Stimulated activated CD4-positive, alpha-beta T cell treated with anti-CD3 and anti-CD28 coated beads, Interleukin-2, amount 100 ng/mL, for 4 hours (primary cell): ENCODE results near the gene PCYT2.
"Not testable (repeated sequence)": the region's sequence is repeated elsewhere in the genome, so short reads cannot be mapped to it uniquely, and the experiment has no call there.

ENCODE experiments used
- DNase-seq: peaks from one replicate; pipeline ENCODE4 v3.0.0-alpha.2; 2020; ENCODE audit warnings: low read depth

PCYT2 gene

DNA sequence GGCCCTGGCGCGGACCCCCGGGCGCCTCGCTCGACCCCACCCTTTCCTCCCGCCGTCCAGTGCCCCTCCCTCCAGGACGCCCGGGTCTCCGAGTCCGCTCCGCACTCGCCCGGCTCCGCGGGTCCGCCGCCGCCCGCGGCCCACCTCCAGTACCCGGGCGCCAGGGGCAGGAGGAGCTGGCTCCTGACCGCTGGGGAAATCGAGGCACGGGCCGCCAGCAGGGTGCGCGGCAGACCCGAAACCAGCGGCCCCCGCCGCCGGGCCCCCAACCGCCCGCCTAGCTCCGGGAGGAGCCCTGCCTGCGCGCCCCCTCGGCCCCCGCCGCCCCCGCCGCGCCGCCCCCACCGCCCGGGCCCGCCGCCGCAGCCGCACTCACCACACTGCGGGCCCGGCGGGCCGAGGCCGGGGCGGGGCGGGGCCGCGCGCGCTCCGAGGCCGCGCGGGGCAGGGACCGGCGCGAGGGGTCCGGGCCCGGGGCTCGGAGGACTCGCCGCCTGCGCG lies 16.0 kb upstream of the PCYT2 start:
- DNase-seq = peak; percentile 38

DNA sequence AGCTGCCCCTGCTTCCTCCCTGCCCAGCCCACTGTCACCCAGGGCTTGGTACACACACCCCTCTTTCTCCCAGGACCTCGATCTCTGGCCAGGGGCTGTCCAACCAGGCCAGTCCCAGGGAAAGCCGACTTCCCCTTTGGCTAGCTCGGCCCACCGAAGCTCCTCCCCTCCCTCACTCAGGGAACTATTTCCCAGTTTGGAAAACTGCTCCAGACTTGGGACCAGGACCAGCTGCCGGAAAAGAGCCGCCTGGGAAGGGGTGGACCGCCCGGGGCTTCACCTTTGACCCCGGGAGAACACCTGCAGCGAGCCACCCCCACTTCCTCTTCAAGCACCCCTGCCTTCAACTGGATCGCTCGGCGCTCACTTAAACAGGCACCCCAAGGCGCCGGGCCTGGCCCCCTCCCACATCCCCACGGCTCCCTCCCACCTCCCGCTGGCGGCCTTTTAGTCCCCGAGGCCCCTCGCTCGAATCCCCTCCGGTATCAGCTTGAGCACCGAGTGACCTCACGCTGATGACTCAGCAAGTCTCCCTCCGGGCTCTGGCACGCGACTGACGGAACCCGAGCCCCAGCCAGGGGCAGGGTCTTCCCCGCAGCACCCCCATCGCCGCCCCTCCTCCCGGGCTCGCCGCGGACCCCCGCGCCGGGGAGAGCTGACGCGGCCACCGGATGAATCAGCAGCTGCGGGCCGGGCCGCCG lies 15.4 kb upstream of the PCYT2 start:
- peak; percentile 66 for DNase-seq

DNA sequence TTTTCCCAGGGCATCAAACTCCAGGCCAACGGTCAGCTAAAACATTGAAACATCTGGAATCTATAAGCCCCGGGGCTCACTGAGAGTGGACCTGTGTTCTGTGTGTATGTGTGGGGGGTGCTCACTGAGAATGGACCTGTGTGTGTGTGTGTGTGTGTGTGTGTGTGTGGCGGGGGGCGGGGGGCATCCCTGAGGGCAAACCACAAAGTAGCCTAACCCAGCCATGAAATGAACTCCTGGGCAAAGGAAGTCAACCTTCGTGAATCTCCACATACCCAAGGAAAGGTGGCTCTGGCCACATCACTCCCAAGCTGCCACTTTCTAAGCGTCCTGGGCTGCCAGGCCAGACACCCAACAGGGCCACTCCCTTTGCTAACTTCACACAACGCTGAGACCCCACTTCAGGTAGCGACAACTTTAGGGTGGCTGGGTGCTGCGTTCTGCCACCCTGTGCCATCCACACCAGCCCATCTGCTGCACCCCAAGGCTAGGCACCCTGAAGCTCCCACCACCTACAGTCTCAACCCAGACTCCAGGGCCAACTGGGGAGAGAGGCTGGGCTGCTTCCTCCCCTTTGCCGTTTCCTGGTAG lies 14.8 kb upstream of the PCYT2 start:
- DNase-seq = no peak

GRCh38 chr17:81924557-81925532 lies 13.6 kb upstream of the PCYT2 start:
- no peak for DNase-seq

DNA sequence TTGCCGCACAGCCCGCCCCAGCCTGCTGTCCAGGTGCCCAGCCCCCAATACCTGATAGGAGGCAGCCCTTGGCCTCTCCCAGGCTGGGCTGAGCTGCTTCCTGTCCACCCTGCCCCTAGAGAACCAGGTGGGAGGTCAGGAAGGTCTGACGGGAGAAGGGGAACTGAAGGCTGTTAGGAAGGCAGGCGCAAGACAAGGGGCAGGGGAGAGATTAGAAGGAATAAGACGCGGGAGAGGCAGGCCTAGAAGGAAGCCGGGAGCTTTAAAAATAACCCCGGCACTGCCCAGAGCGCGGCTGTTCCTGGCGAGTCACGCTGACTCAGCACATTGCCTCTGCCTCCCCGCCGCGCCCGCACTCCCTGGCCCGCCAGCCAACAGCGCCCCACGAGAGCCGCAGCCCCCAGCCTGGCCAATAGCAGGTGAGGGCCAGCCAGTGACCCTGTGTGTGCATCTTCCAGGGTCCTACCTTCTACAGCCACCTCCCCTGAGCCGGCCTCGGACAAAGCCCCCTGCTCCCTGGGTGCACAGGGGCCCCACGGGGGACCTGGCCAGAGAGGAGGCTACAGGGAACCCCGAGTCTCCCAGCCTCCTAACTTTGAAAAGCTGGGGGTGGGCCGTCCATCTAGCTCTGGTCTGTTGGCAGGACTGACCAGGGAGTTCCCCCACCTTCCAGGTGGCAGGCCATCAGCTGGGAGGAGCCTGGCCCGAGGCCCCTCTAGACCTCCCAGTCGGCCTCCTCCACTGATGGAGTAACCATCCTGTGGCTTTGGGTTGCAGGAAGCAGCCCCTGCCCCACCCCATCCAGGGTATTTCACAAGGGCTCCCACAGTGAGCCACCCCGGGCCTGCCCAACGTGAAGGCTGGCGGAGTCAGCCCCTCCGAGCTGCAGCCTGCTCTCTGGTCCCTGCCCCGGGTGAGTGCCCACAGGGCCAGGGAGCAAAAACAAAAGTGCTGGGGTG lies 12.4 kb upstream of the PCYT2 start:
- DNase-seq = no peak

DNA sequence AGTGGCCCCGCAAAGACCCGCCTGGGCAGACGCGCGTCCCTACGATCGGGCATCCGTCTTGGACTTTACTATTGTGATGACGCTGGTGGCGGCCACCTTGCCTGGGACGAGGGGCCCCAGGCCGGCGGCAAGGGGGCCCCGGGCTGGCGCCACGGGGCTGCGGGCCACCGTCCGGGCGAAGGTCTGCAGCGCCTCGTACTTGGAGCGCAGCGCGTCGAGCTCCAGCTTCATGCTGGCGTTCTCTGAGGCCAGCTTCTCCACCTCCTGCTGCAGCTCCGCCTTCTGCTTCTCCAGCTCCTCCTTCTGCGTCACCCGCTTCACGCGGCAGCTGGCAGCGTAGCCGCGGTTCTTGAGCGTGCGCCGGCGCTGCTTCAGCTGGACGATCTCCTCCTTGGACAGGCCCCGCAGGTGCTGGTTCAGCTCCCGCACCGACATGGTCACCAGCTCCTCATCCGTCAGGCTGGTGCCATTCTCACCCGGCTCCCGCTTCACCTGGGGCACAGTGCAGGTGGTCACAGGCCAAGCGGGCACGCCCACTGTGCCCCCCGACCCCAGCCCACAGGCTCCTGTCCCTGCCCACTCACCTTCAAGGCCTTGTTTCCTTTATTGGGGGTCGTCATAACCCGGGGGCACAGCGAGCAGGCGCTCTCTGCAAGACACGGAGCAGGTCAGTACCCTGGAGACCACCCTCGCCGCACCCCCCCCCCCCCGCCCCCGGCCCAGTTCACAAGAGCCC lies 11.5 kb upstream of the PCYT2 start:
- no peak for DNase-seq

GRCh38 chr17:81921996-81922565 lies 10.9 kb upstream of the PCYT2 start:
- DNase-seq = no peak

GRCh38 chr17:81921537-81921862 lies 10.3 kb upstream of the PCYT2 start:
- DNase-seq = no peak

GRCh38 chr17:81920612-81921536 lies 9.7 kb upstream of the PCYT2 start:
- no peak for DNase-seq

DNA sequence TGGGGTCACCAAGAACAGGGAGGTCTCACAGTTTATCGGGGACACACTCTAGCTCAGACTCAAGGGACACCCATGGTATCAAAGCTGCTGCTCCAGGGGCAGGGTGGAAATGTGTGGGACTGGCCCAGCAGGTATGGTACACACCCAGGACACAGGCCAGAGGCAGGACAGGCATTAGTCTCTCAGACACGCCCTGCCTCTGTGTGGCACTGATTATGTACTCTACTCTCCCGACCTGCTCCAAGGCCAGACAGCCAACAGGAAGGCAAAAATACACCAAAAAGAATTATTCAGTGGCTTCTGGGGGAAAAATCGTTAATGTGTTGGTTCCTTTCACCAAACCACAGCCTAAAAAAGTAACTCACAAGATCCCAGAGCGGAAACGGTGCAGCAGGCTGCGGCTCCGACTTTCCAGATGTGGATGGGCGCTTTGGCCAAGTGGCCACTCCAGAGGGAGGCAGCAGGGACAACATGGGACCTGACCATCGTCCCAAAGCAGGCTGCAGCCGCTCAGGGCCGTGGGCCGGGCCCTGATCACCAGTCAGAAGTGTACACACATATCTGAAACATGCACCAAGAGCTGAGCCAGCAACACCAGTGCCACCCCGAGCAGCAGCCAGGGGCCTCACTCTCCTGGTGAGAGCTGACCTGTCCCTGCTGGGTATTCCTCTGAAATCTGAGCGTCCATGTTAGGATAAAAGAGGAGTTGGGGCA lies 7.8 kb upstream of the PCYT2 start:
- DNase-seq = no peak

DNA sequence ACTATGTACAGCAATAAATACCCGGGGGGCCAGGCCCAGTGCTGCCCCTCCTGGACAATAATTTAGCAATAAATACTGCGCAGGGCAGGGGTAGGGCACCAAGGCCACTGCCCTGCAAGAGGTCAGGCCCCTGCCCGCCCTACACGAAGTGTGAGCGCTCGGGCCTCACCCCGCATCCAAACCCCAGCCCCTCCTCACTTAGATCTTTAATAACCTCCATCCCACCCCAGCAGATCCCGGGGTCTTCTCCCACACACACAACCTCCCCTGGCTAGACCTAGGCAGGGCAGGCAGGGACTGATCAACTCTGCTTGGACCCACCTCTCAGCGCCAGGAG lies 7.1 kb upstream of the PCYT2 start:
- not testable (repeated sequence) for DNase-seq

- DNase-seq = peak; percentile 73
Measured at GRCh38 chr17:81917565-81918332, 6.5 kb upstream of the PCYT2 start, which contains the start of gene SIRT7. Gene SIRT7 (minus strand): TSS chr17:81918176. CDS start chr17:81918131, 45 bp downstream.

DNA sequence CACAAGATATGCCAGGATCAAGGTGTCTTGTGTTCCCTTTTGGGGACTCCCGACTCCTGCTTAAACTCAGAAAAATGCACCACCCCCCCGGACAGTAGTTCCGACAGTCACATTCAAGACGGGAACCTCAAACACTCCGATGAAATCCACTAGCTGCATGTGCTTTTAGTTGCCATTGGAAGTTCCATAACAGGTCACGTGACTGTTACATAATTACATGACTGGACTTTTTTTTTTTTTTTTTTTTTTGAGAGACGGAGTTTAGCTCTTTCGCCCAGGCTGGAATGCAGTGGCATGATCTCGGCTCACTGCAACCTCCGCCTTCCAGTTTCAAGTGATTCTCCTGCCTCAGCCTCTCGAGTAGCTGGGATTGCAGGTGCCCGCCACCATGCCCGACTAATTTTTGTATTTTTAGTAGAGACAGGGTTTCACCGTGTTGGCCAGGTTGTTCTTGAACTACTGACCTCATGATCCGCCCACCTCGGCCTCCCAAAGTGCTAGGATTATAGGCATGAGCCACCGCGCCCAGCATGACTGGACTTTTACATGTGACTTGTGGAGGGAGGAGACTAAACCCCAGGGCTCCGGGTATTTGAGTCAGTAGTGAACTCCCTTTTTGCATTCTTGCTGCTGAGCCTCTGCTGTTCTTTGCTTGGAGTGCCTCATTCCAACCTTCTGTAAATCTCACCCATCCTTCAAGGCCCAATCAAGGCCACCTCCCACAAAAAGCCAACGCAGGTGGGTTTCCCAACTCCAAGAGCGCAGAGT lies 5.2 kb upstream of the PCYT2 start:
- DNase-seq = no peak

GRCh38 chr17:81915331-81915730 lies 4.1 kb upstream of the PCYT2 start:
- DNase-seq = no peak

DNA sequence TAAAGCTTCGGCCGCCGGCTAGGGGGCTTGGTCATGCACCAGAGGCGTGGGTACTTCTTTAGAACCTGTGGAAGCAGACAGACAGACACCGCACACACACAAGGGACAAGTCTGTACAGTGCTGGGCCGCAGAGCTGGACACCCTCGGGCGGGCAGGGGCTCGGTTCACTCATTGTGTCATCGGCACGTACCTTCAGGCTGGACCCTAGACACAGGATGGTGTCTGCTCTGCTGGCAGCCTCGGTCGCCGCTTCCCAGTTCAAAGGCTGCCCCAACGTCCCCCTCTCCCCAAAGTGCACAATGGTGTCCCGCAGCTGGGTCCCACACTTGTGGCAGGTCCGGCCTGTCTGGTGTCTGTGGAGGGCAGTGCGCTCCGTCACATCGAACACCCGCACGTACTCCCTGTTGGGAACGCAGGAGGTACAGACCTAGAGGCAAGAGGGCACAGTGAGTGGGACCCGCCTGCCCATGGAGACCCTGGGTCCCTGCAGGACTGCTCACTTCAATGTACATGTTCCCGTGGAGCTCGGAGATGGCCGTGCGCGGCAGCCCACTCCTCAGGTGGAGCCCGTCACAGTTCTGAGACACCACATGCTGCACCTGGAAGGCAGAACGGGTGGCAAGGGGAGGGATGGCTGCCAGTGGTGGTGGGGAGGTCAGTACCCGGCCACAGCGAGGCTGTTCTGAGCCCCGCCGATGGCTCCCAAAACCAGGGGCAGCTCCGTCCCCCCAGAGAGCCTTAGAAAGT lies 3.1 kb upstream of the PCYT2 start:
- no peak for DNase-seq

DNA sequence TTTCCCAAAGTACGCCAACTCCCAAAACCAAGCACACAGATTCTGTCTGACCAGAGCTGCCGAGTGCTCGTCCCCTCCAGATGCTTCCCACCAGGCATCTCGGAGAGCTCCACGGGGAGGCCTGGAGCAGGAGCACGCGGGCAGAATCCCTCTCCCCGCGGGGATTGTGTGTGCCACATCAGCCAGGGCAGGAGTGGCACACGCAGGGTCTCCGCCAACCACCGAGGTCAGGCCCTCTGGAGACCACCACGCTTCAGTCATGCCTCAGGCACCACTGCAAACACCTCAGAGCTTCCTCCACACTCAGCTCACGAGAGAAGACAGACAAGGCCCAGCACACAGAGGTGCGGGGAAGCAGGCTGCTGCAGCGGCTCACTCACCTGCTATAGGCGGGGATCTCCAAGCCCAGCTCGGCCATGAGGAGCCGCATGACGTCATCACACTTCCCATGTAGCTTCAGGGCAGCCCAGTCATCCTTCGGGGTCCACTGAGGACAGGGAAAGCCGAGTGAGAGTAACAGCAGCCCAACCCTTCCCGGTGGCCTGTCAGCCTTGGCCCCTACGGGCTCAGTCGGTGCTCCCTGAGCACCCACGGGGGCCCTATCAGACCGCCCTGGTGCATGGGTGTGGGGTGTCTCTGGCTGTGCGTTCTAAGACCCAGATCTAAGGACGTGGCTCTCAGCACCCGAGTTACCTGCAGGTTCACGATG lies 2.3 kb upstream of the PCYT2 start:
- no peak for DNase-seq
